MCF 10A (cell line): Measurements from ENCODE around the gene ARMC6. TPM values are rescaled to one million over a fixed set of nuclear protein-coding genes. Genes with fewer than 3 reads are reported as not detected.

ENCODE experiments used
- BruUV-seq: library from RNA; stranded (reverse); fragments of 400-500 nt; replicated peaks from 2 replicates; lab custom pipeline; 2021; lab: Mats Ljungman, UMichigan
- CTCF ChIA-PET: fragments of 300-600 bp; sonication (Branson Sonifier 250); formaldehyde crosslinking; extraction: SDS; loops from one replicate; lab custom pipeline; 2021; ENCODE audit warnings: antibody characterized with exemption, inconsistent platforms; lab: Yijun Ruan, JAX
- POLR2A ChIA-PET: fragments of 300-600, 350-650 bp; sonication (Branson Sonifier 250); formaldehyde crosslinking; extraction: SDS; loops from one replicate; lab custom pipeline; 2020; ENCODE audit warnings: antibody characterized with exemption, inconsistent platforms; lab: Yijun Ruan, JAX
- DNase-seq: peaks from one replicate; pipeline ENCODE4 v3.0.0-alpha.2; 2018; ENCODE audit not compliant: unreplicated experiment
- H3K27ac Mint-ChIP-seq: one replicate; pipeline ENCODE4 v1.8.0; 2022; ENCODE audit warnings: mild to moderate bottlenecking, low read depth, mixed read lengths; ENCODE audit not compliant: unreplicated experiment
- H3K27me3 Mint-ChIP-seq: one replicate; pipeline ENCODE4 v1.8.0; 2022; ENCODE audit warnings: mixed read lengths; ENCODE audit not compliant: insufficient read depth, unreplicated experiment
- H3K36me3 Mint-ChIP-seq: one replicate; pipeline ENCODE4 v1.8.0; 2022; ENCODE audit warnings: mild to moderate bottlenecking, moderate library complexity, mixed read lengths; ENCODE audit not compliant: insufficient read depth, unreplicated experiment
- H3K4me1 Mint-ChIP-seq: one replicate; pipeline ENCODE4 v1.8.0; 2022; ENCODE audit warnings: mixed read lengths; ENCODE audit not compliant: insufficient read depth, unreplicated experiment
- H3K4me3 Mint-ChIP-seq: one replicate; pipeline ENCODE4 v1.8.0; 2022; ENCODE audit warnings: mild to moderate bottlenecking, moderate library complexity, mixed read lengths; ENCODE audit not compliant: unreplicated experiment
- H3K9me3 Mint-ChIP-seq: one replicate; pipeline ENCODE4 v1.8.0; 2022; ENCODE audit warnings: mixed read lengths; ENCODE audit not compliant: unreplicated experiment
- intact Hi-C: fragments of 100-400 bp; cut with micrococcal nuclease; formaldehyde crosslinking; loops from 2 replicates; pipeline ENCODE4 v1.14.1; 2022
- total RNA-seq: library from RNA; stranded (reverse); gene quantifications from 2 replicates; pipeline ENCODE4 v1.2.3, GENCODE V29; 2022
- TF ChIP-seq, protein P1 (sequence below): fragments of 200-600 bp; IDR thresholded peaks from one replicate; pipeline ENCODE4 v1.8.0; 2022; ENCODE audit warnings: antibody characterized with exemption, mild to moderate bottlenecking; ENCODE audit not compliant: unreplicated experiment

Gene ARMC6
- total RNA-seq, 1 experiment from 2014 or later = 37.1 TPM

DNA sequence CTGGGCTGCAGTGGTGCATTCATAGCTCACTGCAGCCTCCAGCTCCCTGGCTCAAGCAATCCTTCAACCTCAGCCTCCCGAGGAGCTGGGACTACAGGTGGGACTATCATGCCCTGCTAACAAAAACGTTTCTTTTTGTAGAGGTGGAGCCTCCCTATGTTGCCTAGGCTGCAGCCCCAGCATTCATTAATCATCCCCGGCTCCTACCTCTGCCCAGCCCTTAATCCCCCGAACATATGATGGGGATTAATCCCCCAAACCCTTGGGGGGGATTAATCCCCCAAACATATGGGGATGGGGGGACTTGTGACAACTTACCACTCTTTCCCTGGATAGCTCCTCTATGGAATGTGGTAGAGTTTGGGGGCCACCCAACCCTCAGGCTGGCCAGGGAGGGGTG lies 45.9 kb upstream of the ARMC6 start:
- ChIA-PET POLR2A (interaction anchor here (1.0 to 3.8 kb wide), 4 partner anchors 60 to 120 kb away, joined by 3 to 34 read pairs (median 4); partner anchors contain the start of genes COPE and DDX49), CTCF (interaction anchor here (0.5 to 3.4 kb wide), 33 partner anchors 9 to 398 kb away, joined by 3 to 32 read pairs (median 5); partner anchors contain the start of genes CERS1, COPE and DDX49)
- H3K27ac Mint-ChIP-seq = no peak overlapping the region
- no peaks in the 10 kb centered on the region for H3K27me3 Mint-ChIP-seq
- intact Hi-C loops = loop anchor here (2.0 kb wide), 1 partner anchor 215 kb away; no protein-coding TSS in a partner anchor
- H3K9me3 Mint-ChIP-seq = no peaks in the 10 kb centered on the region
- TF ChIP-seq, protein P1, sequence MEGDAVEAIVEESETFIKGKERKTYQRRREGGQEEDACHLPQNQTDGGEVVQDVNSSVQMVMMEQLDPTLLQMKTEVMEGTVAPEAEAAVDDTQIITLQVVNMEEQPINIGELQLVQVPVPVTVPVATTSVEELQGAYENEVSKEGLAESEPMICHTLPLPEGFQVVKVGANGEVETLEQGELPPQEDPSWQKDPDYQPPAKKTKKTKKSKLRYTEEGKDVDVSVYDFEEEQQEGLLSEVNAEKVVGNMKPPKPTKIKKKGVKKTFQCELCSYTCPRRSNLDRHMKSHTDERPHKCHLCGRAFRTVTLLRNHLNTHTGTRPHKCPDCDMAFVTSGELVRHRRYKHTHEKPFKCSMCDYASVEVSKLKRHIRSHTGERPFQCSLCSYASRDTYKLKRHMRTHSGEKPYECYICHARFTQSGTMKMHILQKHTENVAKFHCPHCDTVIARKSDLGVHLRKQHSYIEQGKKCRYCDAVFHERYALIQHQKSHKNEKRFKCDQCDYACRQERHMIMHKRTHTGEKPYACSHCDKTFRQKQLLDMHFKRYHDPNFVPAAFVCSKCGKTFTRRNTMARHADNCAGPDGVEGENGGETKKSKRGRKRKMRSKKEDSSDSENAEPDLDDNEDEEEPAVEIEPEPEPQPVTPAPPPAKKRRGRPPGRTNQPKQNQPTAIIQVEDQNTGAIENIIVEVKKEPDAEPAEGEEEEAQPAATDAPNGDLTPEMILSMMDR = no peak
- no peak for DNase-seq
- H3K4me1 Mint-ChIP-seq = no peaks in the 10 kb centered on the region
- no peak overlapping the region for H3K4me3 Mint-ChIP-seq
- H3K36me3 Mint-ChIP-seq = peaks cover 18% of the 10 kb centered on the region
- BruUV-seq = no TSS peak

DNA sequence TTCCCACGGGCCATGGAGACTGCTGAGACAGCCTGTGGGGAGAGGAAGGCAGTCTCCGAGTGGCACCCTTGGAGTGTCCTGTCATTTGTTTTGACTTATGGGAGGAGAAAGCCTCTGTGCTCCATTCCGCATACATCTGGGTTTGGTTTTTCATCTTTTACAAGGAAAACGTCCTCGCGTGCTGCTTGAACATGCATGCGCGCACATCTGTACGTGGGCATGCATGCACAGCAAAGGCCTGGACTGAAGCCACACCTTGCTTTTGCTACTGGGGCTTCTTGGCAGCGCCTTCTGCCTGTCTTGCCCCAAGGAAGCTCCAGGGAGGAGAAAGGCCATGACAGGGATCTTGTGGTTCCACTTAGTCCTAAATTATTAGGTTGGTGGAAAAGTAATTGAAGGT lies 44.1 kb upstream of the ARMC6 start:
- H3K27ac Mint-ChIP-seq = no peak overlapping the region
- CTCF ChIA-PET = interaction anchor here (0.6 kb wide), 1 partner anchor 294 kb away, joined by 3 read pairs; no protein-coding TSS in a partner anchor
- intact Hi-C loops = no loop called here
- POLR2A ChIA-PET = interaction anchor here (1.0 to 3.8 kb wide), 2 partner anchors 16 to 70 kb away, joined by 3 to 34 read pairs; partner anchors contain the start of genes COPE and DDX49
- no TSS peak for BruUV-seq
- H3K9me3 Mint-ChIP-seq = no peaks in the 10 kb centered on the region
- DNase-seq = no peak
- H3K36me3 Mint-ChIP-seq = peaks cover 37% of the 10 kb centered on the region
- TF ChIP-seq, protein P1 = no peak
- no peak overlapping the region for H3K4me3 Mint-ChIP-seq
- H3K27me3 Mint-ChIP-seq = no peaks in the 10 kb centered on the region
- H3K4me1 Mint-ChIP-seq = no peaks in the 10 kb centered on the region

DNA sequence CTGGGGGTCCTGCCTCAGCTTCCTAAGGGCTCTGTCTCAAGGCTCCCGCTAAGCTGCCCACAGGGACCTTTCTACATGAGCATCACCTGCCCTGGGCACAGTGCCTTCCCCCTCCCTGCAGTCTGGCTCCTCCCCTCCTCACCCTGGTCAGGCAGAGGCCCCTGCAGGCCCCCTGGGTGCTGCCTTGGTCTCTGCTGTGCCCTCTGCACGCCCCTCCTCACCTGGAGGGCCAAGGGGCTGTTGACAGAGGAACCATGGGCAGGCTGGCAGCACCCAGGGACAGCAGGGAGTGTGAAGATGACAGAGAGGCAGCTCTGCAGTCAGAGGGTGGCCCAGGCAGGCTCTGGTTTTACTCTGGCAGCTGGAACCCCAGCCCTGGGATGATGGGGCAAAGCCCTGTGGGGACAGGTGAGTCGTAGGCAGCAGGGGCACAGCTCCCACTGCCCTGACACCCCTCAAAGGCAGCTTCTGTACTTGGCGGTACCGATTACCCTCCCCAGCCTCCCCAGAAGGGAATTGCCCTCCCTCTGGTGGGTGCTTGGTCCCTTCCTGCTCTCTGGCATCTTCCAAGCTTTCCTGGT lies 43.2 kb upstream of the ARMC6 start:
- Mint-ChIP-seq H3K4me1 (no peaks in the 10 kb centered on the region), H3K36me3 (peaks cover 44% of the 10 kb centered on the region), H3K27ac (no peak overlapping the region), H3K9me3 (no peaks in the 10 kb centered on the region), H3K27me3 (no peaks in the 10 kb centered on the region), H3K4me3 (no peak overlapping the region)
- POLR2A ChIA-PET = interaction anchor here (1.0 kb wide), 1 partner anchor 15 kb away, joined by 3 read pairs; no protein-coding TSS in a partner anchor
- CTCF ChIA-PET = no interaction called here
- DNase-seq = no peak
- no TSS peak for BruUV-seq
- TF ChIP-seq, protein P1 = no peak
- intact Hi-C loops = no loop called here

DNA sequence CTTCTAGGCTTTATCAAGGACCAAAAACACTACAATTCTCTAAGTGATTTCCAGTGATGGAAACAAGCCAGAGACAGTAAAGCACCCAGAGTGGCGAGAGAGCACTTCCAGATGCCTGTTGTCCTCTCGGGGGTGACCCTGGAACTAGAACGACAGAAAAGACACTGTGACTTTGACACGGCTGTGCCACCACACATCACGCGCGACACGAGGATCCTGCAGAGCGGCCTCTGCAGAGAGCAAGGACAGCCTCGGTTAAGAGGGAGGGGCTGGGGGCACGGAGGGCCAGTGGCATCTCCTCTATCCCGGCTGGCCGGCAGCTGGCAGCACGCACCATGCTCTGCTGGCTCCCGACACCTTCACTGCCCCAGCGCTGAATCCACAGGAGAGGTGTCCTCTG lies 42.4 kb upstream of the ARMC6 start:
- Mint-ChIP-seq H3K9me3 (no peaks in the 10 kb centered on the region), H3K36me3 (peaks cover 51% of the 10 kb centered on the region), H3K4me3 (no peak overlapping the region), H3K27me3 (no peaks in the 10 kb centered on the region), H3K27ac (no peak overlapping the region), H3K4me1 (no peaks in the 10 kb centered on the region)
- BruUV-seq = no TSS peak
- no peak for DNase-seq
- TF ChIP-seq, protein P1 = no peak
- intact Hi-C loops = no loop called here
- ChIA-PET CTCF (interaction anchor here (0.7 kb wide), 1 partner anchor 77 kb away, joined by 3 read pairs; no protein-coding TSS in a partner anchor), POLR2A (no interaction called here)
